ENCODE measurements around the gene HTR2B.
"Not testable (repeated sequence)": the region's sequence is repeated elsewhere in the genome, so short reads cannot be mapped to it uniquely, and the experiment has no call there.

Gene HTR2B

GRCh38 chr2:231133365-231134099, 8.7 kb upstream of the HTR2B start:
- DNase-seq (ENCODE audit: low read depth) = no peak

GRCh38 chr2:231132129-231132528, 7.3 kb upstream of the HTR2B start:
- no peak for DNase-seq (ENCODE audit: low read depth)

- no peak for DNase-seq (ENCODE audit: low read depth)
These were observed 5.7 kb upstream of the HTR2B start for GRCh38 chr2:231130336-231131056.

GRCh38 chr2:231129216-231129615, 4.4 kb upstream of the HTR2B start:
- DNase-seq (ENCODE audit: low read depth) = no peak

GRCh38 chr2:231128541-231128940, 3.7 kb upstream of the HTR2B start:
- DNase-seq (ENCODE audit: low read depth) = no peak

- no peak for DNase-seq (ENCODE audit: low read depth)
These were observed 3.1 kb upstream of the HTR2B start for GRCh38 chr2:231127936-231128335.

GRCh38 chr2:231127480-231127879, 2.6 kb upstream of the HTR2B start:
- DNase-seq (ENCODE audit: low read depth) = no peak

- DNase-seq (ENCODE audit: low read depth) = no peak
These were observed 1.3 kb upstream of the HTR2B start for GRCh38 chr2:231126123-231126522.

- DNase-seq (ENCODE audit: low read depth) = no peak
These were observed 1.4 kb downstream of the HTR2B start for GRCh38 chr2:231123362-231123898.

GRCh38 chr2:231118614-231118942, 6.3 kb downstream of the HTR2B start:
- DNase-seq (ENCODE audit: low read depth) = no peak

- no peak for DNase-seq (ENCODE audit: low read depth)
These were observed 6.8 kb downstream of the HTR2B start for GRCh38 chr2:231117922-231118613.

- no peak for DNase-seq (ENCODE audit: low read depth)
These were observed 7.7 kb downstream of the HTR2B start for GRCh38 chr2:231117148-231117547.

GRCh38 chr2:231115651-231116050, 9.2 kb downstream of the HTR2B start:
- DNase-seq (ENCODE audit: low read depth) = no peak

- no peak for DNase-seq (ENCODE audit: low read depth)
These were observed 11.4 kb downstream of the HTR2B start for GRCh38 chr2:231113489-231113888.

GRCh38 chr2:231111987-231112386, 12.9 kb downstream of the HTR2B start:
- DNase-seq (ENCODE audit: low read depth) = no peak

- DNase-seq (ENCODE audit: low read depth) = no peak
These were observed 14.3 kb downstream of the HTR2B start for GRCh38 chr2:231110551-231110950.

GRCh38 chr2:231104115-231104713, 20.6 kb downstream of the HTR2B start:
- no peak for DNase-seq (ENCODE audit: low read depth)

- no peak for DNase-seq (ENCODE audit: low read depth)
These were observed 22.1 kb downstream of the HTR2B start for GRCh38 chr2:231102772-231103171.

- no peak for DNase-seq (ENCODE audit: low read depth)
These were observed 23.9 kb downstream of the HTR2B start for GRCh38 chr2:231100990-231101389.

- DNase-seq (ENCODE audit: low read depth) = not testable (repeated sequence)
These were observed 24.5 kb downstream of the HTR2B start for GRCh38 chr2:231100321-231100720.

- DNase-seq (ENCODE audit: low read depth) = no peak
These were observed 24.9 kb downstream of the HTR2B start for GRCh38 chr2:231099918-231100317.

- no peak for DNase-seq (ENCODE audit: low read depth)
These were observed 30.0 kb downstream of the HTR2B start for GRCh38 chr2:231094736-231095346.

All from stimulated activated CD8-positive, alpha-beta memory T cell treated with anti-CD3 and anti-CD28 coated beads, Interleukin-7, amount 100 ng/mL, for 24 hours (primary cell).